ENCODE measurements around the gene EDA. TPM values are rescaled to one million over a fixed set of nuclear protein-coding genes. Genes with fewer than 3 reads are reported as not detected.
A peak's percentile ranks its signal among the peaks of the same experiment; 100 is the strongest.

EDA gene
- total and polyA plus RNA-seq, 7 donors: 0.82 to 6.4 (median 3.6) TPM

DNA sequence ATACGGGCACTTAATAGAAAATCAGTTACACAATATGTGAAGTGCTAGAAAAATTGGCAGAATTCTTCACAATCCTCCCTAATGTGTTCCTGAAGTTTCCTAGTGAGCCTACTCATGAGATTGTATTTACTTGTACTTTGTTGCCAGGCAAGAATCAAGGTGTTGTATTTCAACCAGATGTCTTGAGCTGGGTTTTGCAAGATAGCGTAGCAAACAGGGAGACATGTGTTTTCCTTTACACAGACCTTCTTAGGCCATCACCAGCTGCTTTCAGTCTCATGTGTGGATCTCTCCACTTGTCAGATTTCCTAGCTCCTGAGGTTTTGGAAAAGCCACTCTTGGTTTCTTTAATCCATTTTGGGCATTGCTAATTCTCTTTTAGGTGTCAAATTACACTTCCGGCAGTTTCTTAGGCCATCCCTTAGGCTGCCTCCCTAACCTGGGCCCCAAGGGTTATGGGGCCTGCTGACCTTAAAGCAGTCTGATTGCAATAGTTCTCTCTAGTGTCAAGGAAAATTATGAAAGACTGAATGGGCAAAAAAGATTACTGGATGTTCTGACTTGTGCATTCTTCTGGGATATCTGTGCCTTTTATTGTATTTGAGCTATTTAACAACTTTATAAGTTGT lies 12.2 kb upstream of the EDA start:
- no peak for DNase-seq
- H3K4me1 ChIP-seq: no peaks in the 10 kb centered on the region
- no peaks in the 10 kb centered on the region for H3K27me3 ChIP-seq
- no peak overlapping the region for H3K27ac ChIP-seq
- no peak overlapping the region for H3K4me3 ChIP-seq
- H3K36me3 ChIP-seq: no peaks in the 10 kb centered on the region
- H3K9me3 ChIP-seq: no peaks in the 10 kb centered on the region
- WGBS, 2 donors: 80 to 82% methylated on average over 3 of the region's 3 CpGs
- intact Hi-C loops (cut with DNase I): no loop called here
- TF ChIP-seq POLR2AphosphoS5 (IDR thresholded peaks at IDR 0.05) (peak in 2 of 4 donors; percentile 33 to 36), EP300 (IDR thresholded peaks at IDR 0.05) (no peak)

DNA sequence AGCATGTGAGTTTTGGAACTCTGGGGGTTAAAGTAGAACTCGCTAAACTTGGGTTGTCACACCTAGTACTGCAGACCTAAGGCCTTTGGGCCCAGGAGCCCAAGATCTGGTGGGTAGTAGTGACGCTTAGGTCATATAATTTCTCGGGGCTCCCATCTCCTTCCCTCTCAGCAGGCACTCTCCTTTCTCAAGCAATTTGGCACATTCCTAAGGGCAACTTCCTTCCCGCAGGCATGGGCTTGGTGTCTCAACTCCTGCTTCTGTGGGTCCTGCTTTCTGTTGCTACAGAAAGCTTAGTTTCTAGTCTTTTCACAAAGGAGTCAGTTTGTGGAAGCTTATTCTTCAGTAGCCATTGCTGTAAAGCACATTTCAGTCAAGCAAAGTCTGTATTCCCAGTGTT lies 10.4 kb upstream of the EDA start:
- WGBS, 2 donors: 84 to 86% methylated on average over 4 of the region's 4 CpGs
- no peak for TF ChIP-seq POLR2AphosphoS5 (IDR thresholded peaks at IDR 0.05)
- TF ChIP-seq, protein P1, sequence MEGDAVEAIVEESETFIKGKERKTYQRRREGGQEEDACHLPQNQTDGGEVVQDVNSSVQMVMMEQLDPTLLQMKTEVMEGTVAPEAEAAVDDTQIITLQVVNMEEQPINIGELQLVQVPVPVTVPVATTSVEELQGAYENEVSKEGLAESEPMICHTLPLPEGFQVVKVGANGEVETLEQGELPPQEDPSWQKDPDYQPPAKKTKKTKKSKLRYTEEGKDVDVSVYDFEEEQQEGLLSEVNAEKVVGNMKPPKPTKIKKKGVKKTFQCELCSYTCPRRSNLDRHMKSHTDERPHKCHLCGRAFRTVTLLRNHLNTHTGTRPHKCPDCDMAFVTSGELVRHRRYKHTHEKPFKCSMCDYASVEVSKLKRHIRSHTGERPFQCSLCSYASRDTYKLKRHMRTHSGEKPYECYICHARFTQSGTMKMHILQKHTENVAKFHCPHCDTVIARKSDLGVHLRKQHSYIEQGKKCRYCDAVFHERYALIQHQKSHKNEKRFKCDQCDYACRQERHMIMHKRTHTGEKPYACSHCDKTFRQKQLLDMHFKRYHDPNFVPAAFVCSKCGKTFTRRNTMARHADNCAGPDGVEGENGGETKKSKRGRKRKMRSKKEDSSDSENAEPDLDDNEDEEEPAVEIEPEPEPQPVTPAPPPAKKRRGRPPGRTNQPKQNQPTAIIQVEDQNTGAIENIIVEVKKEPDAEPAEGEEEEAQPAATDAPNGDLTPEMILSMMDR (IDR thresholded peaks at IDR 0.05): no peak
- no peak for TF ChIP-seq POLR2A (IDR thresholded peaks at IDR 0.05)
- no peak for TF ChIP-seq EP300 (IDR thresholded peaks at IDR 0.05)
- no peak for DNase-seq
- H3K36me3 ChIP-seq: no peaks in the 10 kb centered on the region
- H3K4me3 ChIP-seq: no peak overlapping the region
- intact Hi-C loops (cut with DNase I): no loop called here
- H3K9me3 ChIP-seq: no peaks in the 10 kb centered on the region
- no peak overlapping the region for H3K27ac ChIP-seq
- H3K27me3 ChIP-seq: no peaks in the 10 kb centered on the region
- H3K4me1 ChIP-seq: no peaks in the 10 kb centered on the region

DNA sequence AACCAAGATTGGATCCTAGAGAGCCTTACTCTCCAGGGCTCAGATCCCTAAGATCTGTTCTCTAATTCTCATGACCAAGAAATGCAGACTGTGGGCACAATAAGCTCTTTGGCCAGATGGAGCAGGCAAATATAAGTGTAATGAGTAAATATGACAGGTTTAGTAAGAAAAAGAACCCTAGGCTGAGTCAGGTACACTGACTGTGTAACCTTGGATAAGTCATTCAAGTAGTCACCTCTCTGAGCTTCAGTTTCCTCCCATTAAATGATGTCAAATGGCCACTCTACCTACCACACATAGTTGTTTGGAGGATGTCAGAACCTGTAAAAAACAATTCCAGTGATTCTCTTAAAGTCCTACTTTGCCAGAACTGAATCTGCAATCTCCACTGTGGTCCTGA lies 8.3 kb upstream of the EDA start:
- no peak for DNase-seq
- intact Hi-C loops (cut with DNase I): no loop called here
- H3K9me3 ChIP-seq: no peaks in the 10 kb centered on the region
- no peaks in the 10 kb centered on the region for H3K4me1 ChIP-seq
- TF ChIP-seq EP300 (IDR thresholded peaks at IDR 0.05) (no peak), POLR2A (IDR thresholded peaks at IDR 0.05) (no peak), POLR2AphosphoS5 (IDR thresholded peaks at IDR 0.05) (no peak)
- TF ChIP-seq, protein P1 (IDR thresholded peaks at IDR 0.05): no peak
- H3K27ac ChIP-seq: no peak overlapping the region
- H3K4me3 ChIP-seq: no peak overlapping the region
- no peaks in the 10 kb centered on the region for H3K36me3 ChIP-seq
- no peaks in the 10 kb centered on the region for H3K27me3 ChIP-seq

DNA sequence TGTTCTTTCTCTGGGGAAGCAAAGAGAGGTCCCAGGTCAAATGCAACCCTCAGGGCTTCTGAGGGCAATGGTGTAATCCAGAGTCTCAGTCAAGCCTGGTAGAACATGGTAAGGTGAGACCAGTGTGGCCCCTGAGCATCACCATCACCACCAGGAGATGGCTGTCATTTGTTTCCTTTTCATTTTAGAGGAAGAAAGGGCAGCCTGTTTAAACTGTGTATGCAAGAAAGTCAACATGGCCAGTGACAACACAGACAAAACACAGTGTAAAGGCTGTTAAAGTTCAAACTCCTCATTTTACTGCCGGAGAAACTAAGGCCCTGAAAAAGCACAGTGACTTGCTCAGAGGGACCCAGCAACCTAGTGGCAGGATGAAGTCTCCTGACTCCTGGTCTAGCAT lies 2.0 kb upstream of the EDA start:
- no peak overlapping the region for H3K27ac ChIP-seq
- TF ChIP-seq POLR2A (IDR thresholded peaks at IDR 0.05) (no peak), POLR2AphosphoS5 (IDR thresholded peaks at IDR 0.05) (no peak), EP300 (IDR thresholded peaks at IDR 0.05) (no peak)
- TF ChIP-seq, protein P1 (IDR thresholded peaks at IDR 0.05): no peak
- WGBS, 2 donors: 29 to 60% methylated on average over 1 of the region's 1 CpG
- H3K36me3 ChIP-seq: no peaks in the 10 kb centered on the region
- no peak overlapping the region for H3K4me3 ChIP-seq
- no peak for DNase-seq
- no peaks in the 10 kb centered on the region for H3K27me3 ChIP-seq
- peaks cover 0 to 4% (median 0%) of the 10 kb centered on the region in 4 donors for H3K4me1 ChIP-seq
- H3K9me3 ChIP-seq: no peaks in the 10 kb centered on the region
- intact Hi-C loops (cut with DNase I): no loop called here

DNA sequence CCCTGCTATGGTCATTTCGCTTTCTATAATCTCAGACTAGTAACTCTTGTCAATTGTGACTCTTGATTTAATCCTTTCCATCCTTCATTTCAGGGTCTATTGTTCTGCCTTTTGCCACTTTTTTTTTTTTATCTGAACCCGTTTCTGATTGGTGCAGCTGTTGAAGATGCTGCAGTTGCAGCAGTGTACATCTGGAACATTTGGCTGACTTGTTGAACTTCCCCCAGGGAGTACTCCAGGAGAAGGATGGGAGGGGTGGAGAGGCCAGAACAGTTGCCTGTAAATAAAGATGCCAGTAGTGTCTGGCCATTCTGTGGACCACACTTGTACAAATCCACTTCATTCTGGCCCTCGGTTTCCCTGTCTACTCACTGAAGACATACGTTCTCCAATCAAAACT lies 1.0 kb upstream of the EDA start:
- 61 to 65% methylated on average over 4 of the region's 4 CpGs for WGBS, 2 donors
- Histone ChIP-seq H3K9me3 (no peaks in the 10 kb centered on the region), H3K27me3 (no peaks in the 10 kb centered on the region), H3K4me3 (peak overlapping the region in 2 of 4 donors; percentile 61 to 64), H3K4me1 (peaks cover 0 to 4% (median 0%) of the 10 kb centered on the region in 4 donors), H3K36me3 (no peaks in the 10 kb centered on the region), H3K27ac (peak overlapping the region in 1 of 4 donors; percentile 39)
- intact Hi-C loops (cut with DNase I): loop anchor here (5.0 kb wide), 1 partner anchor 517 kb away; the partner anchor contains the start of gene IGBP1
- DNase-seq: no peak
- no peak for TF ChIP-seq EP300 (IDR thresholded peaks at IDR 0.05)
- TF ChIP-seq, protein P1 (IDR thresholded peaks at IDR 0.05): no peak
